ENCODE results near the gene C1QB.
"Not testable (repeated sequence)": the region's sequence is repeated elsewhere in the genome, so short reads cannot be mapped to it uniquely, and the experiment has no call there.

The C1QB gene

GRCh38 chr1:22666412-22666811 lies 13.4 kb downstream of the C1QB start:
- DNase-seq (ENCODE audit: extremely low spot score): no peak
- TF ChIP-seq CTCF (IDR thresholded peaks at IDR 0.05; ENCODE audit: control extremely low read depth, extremely low read depth, low read depth, missing control alignments): no peak
- ChIA-PET CTCF (no interaction called here), POLR2A (no interaction called here)

- CTCF ChIA-PET: interaction anchor here (1.1 kb wide), 1 partner anchor 36 kb away, joined by 3 read pairs; no protein-coding TSS in a partner anchor
- DNase-seq (ENCODE audit: extremely low spot score); POLR2A ChIA-PET: not testable (repeated sequence)
These were observed 15.8 kb downstream of the C1QB start for GRCh38 chr1:22668840-22669239.

GRCh38 chr1:22670352-22670975 lies 17.4 kb downstream of the C1QB start:
- no peak for DNase-seq (ENCODE audit: extremely low spot score)
- no peak for TF ChIP-seq CTCF (IDR thresholded peaks at IDR 0.05; ENCODE audit: control extremely low read depth, extremely low read depth, low read depth, missing control alignments)
- CTCF ChIA-PET: no interaction called here
- POLR2A ChIA-PET: no interaction called here

GRCh38 chr1:22671999-22672398 lies 19.0 kb downstream of the C1QB start:
- POLR2A ChIA-PET: no interaction called here
- no peak for TF ChIP-seq CTCF (IDR thresholded peaks at IDR 0.05; ENCODE audit: control extremely low read depth, extremely low read depth, low read depth, missing control alignments)
- CTCF ChIA-PET: interaction anchor here (1.1 to 2.0 kb wide), 3 partner anchors 27 to 293 kb away, joined by 3 to 5 read pairs (median 3); no protein-coding TSS in a partner anchor
- DNase-seq (ENCODE audit: extremely low spot score): no peak

- DNase-seq (ENCODE audit: extremely low spot score): peak; percentile 59
- peak; percentile 42 for TF ChIP-seq CTCF (IDR thresholded peaks at IDR 0.05; ENCODE audit: control extremely low read depth, extremely low read depth, low read depth, missing control alignments)
- CTCF ChIA-PET: interaction anchor here (0.7 to 2.1 kb wide), 9 partner anchors 11 to 292 kb away, joined by 3 to 5 read pairs (median 4); no protein-coding TSS in a partner anchor
- POLR2A ChIA-PET: interaction anchor here (0.6 kb wide), 1 partner anchor 9 kb away, joined by 3 read pairs; no protein-coding TSS in a partner anchor
These were observed 20.7 kb downstream of the C1QB start for GRCh38 chr1:22673486-22674409.

GRCh38 chr1:22674410-22674749 lies 21.3 kb downstream of the C1QB start:
- no peak for TF ChIP-seq CTCF (IDR thresholded peaks at IDR 0.05; ENCODE audit: control extremely low read depth, extremely low read depth, low read depth, missing control alignments)
- DNase-seq (ENCODE audit: extremely low spot score): no peak
- ChIA-PET CTCF (interaction anchor here (0.7 to 2.1 kb wide), 7 partner anchors 10 to 256 kb away, joined by 3 to 4 read pairs (median 4); no protein-coding TSS in a partner anchor), POLR2A (interaction anchor here (0.6 kb wide), 1 partner anchor 9 kb away, joined by 3 read pairs; no protein-coding TSS in a partner anchor)

- POLR2A ChIA-PET; DNase-seq (ENCODE audit: extremely low spot score): not testable (repeated sequence)
- CTCF ChIA-PET: interaction anchor here (0.8 to 1.0 kb wide), 2 partner anchors 28 to 254 kb away, joined by 3 read pairs; no protein-coding TSS in a partner anchor
These were observed 23.1 kb downstream of the C1QB start for GRCh38 chr1:22676151-22676550.

Data from GM10248 (cell line).